GM23338 (cell line): Measurements from ENCODE around the gene COX6B1. TPM values are rescaled to one million over a fixed set of nuclear protein-coding genes. Genes with fewer than 3 reads are reported as not detected.

ENCODE experiments used
- ATAC-seq: fragments of 200-7000 bp; cut with Tn5 transposase; 3 replicates; pipeline ENCODE4 v1.9.1; 2020
- DNase-seq: peaks from one replicate; pipeline ENCODE4 v3.0.0-alpha.2; 2015; ENCODE audit warnings: low spot score
- H2AFZ ChIP-seq: fragments of 200-600 bp; sonication (generic); 2 replicates; pipeline ENCODE4 v1.8.0; 2016; ENCODE audit warnings: antibody characterized with exemption, mild to moderate bottlenecking, moderate library complexity
- H3F3A ChIP-seq: fragments of 200-600 bp; sonication (generic); replicated peaks from 2 replicates; pipeline ENCODE4 v1.8.0; 2017; ENCODE audit warnings: antibody characterized with exemption, mixed run types, low read depth
- H3K27ac ChIP-seq: fragments of 200-600 bp; sonication (generic); 2 replicates; pipeline ENCODE4 v1.6.1; 2016; ENCODE audit warnings: low read depth
- H3K27me3 ChIP-seq: fragments of 200-600 bp; sonication (generic); 2 replicates; pipeline ENCODE4 v1.8.0; 2016; ENCODE audit warnings: mild to moderate bottlenecking, mixed run types, moderate library complexity; ENCODE audit not compliant: insufficient read depth
- H3K36me3 ChIP-seq: fragments of 200-600 bp; sonication (generic); 2 replicates; pipeline ENCODE4 v1.8.0; 2016; ENCODE audit warnings: mild to moderate bottlenecking; ENCODE audit not compliant: insufficient read depth
- H3K4me1 ChIP-seq: fragments of 200-600 bp; sonication (generic); 2 replicates; pipeline ENCODE4 v1.8.0; 2016; ENCODE audit warnings: mild to moderate bottlenecking, moderate library complexity; ENCODE audit not compliant: insufficient read depth
- H3K4me2 ChIP-seq: fragments of 200-600 bp; sonication (generic); 2 replicates; pipeline ENCODE4 v1.7.1; 2017; ENCODE audit warnings: mixed run types
- H3K4me3 ChIP-seq: fragments of 200-600 bp; sonication (generic); 2 replicates; pipeline ENCODE4 v1.6.1; 2016; ENCODE audit warnings: mixed run types
- H3K79me2 ChIP-seq: fragments of 200-600 bp; sonication (generic); replicated peaks from 2 replicates; pipeline ENCODE4 v1.8.0; 2017; ENCODE audit warnings: mild to moderate bottlenecking; ENCODE audit not compliant: insufficient read depth
- H3K9me2 ChIP-seq: fragments of 200-600 bp; sonication (generic); 2 replicates; pipeline ENCODE4 v1.8.0; 2017; ENCODE audit not compliant: insufficient read depth
- H4K20me1 ChIP-seq: fragments of 200-600 bp; sonication (generic); replicated peaks from 2 replicates; pipeline ENCODE4 v1.8.0; 2017; ENCODE audit warnings: mild to moderate bottlenecking; ENCODE audit not compliant: insufficient read depth
- H3K27ac Mint-ChIP-seq: 2 replicates; pipeline ENCODE4 v1.8.0; 2020; ENCODE audit warnings: inconsistent platforms, mild to moderate bottlenecking, moderate library complexity, mixed read lengths
- H3K27me3 Mint-ChIP-seq: 3 replicates; pipeline ENCODE4 v1.8.0; 2022; ENCODE audit warnings: low read depth, mild to moderate bottlenecking, moderate library complexity, mixed read lengths, inconsistent platforms; ENCODE audit not compliant: insufficient read depth, poor library complexity
- H3K36me3 Mint-ChIP-seq: 3 replicates; pipeline ENCODE4 v1.8.0; 2021; ENCODE audit warnings: low read depth, mild to moderate bottlenecking, inconsistent platforms, moderate library complexity, mixed read lengths
- H3K4me1 Mint-ChIP-seq: 3 replicates; pipeline ENCODE4 v1.8.0; 2020; ENCODE audit warnings: mild to moderate bottlenecking, inconsistent platforms, mixed read lengths
- H3K4me3 Mint-ChIP-seq: 3 replicates; pipeline ENCODE4 v1.8.0; 2021; ENCODE audit warnings: moderate library complexity, mild to moderate bottlenecking, inconsistent platforms, mixed read lengths
- H3K9me3 Mint-ChIP-seq: 3 replicates; pipeline ENCODE4 v1.8.0; 2020; ENCODE audit warnings: moderate library complexity, mild to moderate bottlenecking, inconsistent platforms, mixed read lengths
- ETS1 ChIP-seq: IDR thresholded peaks from 2 replicates; pipeline ENCODE4 v1.6.1; 2016; ENCODE audit warnings: antibody characterized with exemption
- NANOG ChIP-seq: IDR thresholded peaks from 2 replicates; pipeline ENCODE4 v1.6.1; 2016; ENCODE audit warnings: antibody characterized with exemption, borderline replicate concordance
- POLR2AphosphoS5 ChIP-seq: IDR thresholded peaks from 2 replicates; pipeline ENCODE4 v1.6.1; 2016; ENCODE audit warnings: antibody characterized with exemption, low read depth
- polyA plus RNA-seq: library from polyadenylated mRNA; unstranded; fragments of >200 nt; fragmentation: Nextera tagmentation; extraction: Ambion mirVana; gene quantifications from 2 replicates; pipeline ENCODE4 v1.2.1, GENCODE V29; 2016
- total RNA-seq: library from RNA; depleted of rRNA; stranded (reverse); fragments of >200 nt; shearing (Covaris generic); gene quantifications from 2 replicates; pipeline ENCODE4 v1.2.3, GENCODE V29; 2014
- TF ChIP-seq, protein P1 (sequence below): fragments of 250-450 bp; sonication (Bioruptor Pico); IDR thresholded peaks from 2 replicates; pipeline ENCODE4 v1.5.0; 2020; ENCODE audit warnings: mild to moderate bottlenecking, moderate library complexity
- TF ChIP-seq, protein P2 (sequence below), 2 experiments: fragments of 200-600 bp in 1 of 2; sonication (generic) in 1 of 2; conservative IDR thresholded peaks; 2 replicates each; pipeline versions ENCODE4 v1.5.1 to v1.6.1; 2016 to 2017; ENCODE audit warnings: antibody characterized with exemption in 2 of 2, low read depth in 2 of 2, mild to moderate bottlenecking in 2 of 2, moderate library complexity in 1 of 2

The COX6B1 gene
- total and polyA plus RNA-seq, 2 experiments from 2014 or later: 564 to 1,532 TPM

DNA sequence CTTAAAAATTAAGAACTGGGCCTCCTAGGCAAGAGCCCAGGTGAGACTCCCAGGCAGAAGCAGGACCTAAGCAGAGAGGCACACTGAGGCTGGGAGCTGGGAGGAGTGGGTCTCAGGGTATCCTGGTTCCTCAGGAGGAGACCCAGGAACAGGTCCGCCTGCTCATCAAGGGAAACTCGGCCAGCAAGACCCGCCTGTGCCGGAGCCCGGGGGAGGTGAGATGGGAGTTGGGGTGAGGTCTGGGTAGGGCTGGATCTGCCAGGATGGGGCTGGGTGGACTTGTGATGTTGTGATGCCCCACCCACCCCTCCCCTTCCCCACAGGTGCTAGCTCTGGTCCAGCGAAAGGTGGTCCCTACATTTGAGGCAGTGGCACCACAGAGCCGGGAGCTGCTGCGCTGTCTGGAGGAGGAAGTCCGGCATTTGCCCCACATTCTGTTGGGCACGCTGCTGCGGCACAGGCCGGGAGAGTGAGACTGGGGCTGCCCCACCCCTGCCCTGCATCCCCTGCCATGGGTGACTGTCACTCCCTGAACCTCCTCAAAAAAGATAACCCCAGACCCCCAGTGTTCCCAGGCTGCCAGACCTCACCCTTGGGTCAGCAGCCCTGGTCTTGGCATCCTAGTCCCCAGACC is 28.7 kb upstream of the COX6B1 start (continued):
- TF ChIP-seq, protein P1, sequence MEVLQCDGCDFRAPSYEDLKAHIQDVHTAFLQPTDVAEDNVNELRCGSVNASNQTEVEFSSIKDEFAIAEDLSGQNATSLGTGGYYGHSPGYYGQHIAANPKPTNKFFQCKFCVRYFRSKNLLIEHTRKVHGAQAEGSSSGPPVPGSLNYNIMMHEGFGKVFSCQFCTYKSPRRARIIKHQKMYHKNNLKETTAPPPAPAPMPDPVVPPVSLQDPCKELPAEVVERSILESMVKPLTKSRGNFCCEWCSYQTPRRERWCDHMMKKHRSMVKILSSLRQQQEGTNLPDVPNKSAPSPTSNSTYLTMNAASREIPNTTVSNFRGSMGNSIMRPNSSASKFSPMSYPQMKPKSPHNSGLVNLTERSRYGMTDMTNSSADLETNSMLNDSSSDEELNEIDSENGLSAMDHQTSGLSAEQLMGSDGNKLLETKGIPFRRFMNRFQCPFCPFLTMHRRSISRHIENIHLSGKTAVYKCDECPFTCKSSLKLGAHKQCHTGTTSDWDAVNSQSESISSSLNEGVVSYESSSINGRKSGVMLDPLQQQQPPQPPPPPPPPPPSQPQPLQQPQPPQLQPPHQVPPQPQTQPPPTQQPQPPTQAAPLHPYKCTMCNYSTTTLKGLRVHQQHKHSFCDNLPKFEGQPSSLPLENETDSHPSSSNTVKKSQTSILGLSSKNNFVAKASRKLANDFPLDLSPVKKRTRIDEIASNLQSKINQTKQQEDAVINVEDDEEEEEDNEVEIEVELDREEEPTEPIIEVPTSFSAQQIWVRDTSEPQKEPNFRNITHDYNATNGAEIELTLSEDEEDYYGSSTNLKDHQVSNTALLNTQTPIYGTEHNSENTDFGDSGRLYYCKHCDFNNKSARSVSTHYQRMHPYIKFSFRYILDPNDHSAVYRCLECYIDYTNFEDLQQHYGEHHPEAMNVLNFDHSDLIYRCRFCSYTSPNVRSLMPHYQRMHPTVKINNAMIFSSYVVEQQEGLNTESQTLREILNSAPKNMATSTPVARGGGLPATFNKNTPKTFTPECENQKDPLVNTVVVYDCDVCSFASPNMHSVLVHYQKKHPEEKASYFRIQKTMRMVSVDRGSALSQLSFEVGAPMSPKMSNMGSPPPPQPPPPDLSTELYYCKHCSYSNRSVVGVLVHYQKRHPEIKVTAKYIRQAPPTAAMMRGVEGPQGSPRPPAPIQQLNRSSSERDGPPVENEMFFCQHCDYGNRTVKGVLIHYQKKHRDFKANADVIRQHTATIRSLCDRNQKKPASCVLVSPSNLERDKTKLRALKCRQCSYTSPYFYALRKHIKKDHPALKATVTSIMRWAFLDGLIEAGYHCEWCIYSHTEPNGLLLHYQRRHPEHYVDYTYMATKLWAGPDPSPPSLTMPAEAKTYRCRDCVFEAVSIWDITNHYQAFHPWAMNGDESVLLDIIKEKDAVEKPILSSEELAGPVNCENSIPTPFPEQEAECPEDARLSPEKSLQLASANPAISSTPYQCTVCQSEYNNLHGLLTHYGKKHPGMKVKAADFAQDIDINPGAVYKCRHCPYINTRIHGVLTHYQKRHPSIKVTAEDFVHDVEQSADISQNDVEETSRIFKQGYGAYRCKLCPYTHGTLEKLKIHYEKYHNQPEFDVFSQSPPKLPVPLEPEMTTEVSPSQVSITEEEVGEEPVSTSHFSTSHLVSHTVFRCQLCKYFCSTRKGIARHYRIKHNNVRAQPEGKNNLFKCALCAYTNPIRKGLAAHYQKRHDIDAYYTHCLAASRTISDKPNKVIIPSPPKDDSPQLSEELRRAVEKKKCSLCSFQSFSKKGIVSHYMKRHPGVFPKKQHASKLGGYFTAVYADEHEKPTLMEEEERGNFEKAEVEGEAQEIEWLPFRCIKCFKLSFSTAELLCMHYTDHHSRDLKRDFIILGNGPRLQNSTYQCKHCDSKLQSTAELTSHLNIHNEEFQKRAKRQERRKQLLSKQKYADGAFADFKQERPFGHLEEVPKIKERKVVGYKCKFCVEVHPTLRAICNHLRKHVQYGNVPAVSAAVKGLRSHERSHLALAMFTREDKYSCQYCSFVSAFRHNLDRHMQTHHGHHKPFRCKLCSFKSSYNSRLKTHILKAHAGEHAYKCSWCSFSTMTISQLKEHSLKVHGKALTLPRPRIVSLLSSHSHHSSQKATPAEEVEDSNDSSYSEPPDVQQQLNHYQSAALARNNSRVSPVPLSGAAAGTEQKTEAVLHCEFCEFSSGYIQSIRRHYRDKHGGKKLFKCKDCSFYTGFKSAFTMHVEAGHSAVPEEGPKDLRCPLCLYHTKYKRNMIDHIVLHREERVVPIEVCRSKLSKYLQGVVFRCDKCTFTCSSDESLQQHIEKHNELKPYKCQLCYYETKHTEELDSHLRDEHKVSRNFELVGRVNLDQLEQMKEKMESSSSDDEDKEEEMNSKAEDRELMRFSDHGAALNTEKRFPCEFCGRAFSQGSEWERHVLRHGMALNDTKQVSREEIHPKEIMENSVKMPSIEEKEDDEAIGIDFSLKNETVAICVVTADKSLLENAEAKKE (CRISPR knock-in tag): no peak
- no peak for TF ChIP-seq ETS1

GRCh38 chr19:35620001-35620400 is 28.1 kb upstream of the COX6B1 start:
- Histone ChIP-seq H3K4me2 (no peak overlapping the region), H3K27ac (no peak overlapping the region), H3K27me3 (no peaks in the 10 kb centered on the region), H3F3A (no peaks in the 10 kb centered on the region), H4K20me1 (no peaks in the 10 kb centered on the region), H3K9me2 (no peaks in the 10 kb centered on the region), H3K79me2 (no peaks in the 10 kb centered on the region), H2AFZ (no peak overlapping the region), H3K4me1 (no peaks in the 10 kb centered on the region), H3K4me3 (no peak overlapping the region), H3K36me3 (no peaks in the 10 kb centered on the region)
- Mint-ChIP-seq H3K27me3 (peaks cover 9% of the 10 kb centered on the region), H3K9me3 (no peaks in the 10 kb centered on the region), H3K36me3 (peaks cover 26% of the 10 kb centered on the region), H3K4me3 (no peak overlapping the region), H3K27ac (no peak overlapping the region), H3K4me1 (no peaks in the 10 kb centered on the region)
- ATAC-seq (no peak), DNase-seq (no peak)
- TF ChIP-seq NANOG (no peak), POLR2AphosphoS5 (no peak)
- TF ChIP-seq, protein P2, sequence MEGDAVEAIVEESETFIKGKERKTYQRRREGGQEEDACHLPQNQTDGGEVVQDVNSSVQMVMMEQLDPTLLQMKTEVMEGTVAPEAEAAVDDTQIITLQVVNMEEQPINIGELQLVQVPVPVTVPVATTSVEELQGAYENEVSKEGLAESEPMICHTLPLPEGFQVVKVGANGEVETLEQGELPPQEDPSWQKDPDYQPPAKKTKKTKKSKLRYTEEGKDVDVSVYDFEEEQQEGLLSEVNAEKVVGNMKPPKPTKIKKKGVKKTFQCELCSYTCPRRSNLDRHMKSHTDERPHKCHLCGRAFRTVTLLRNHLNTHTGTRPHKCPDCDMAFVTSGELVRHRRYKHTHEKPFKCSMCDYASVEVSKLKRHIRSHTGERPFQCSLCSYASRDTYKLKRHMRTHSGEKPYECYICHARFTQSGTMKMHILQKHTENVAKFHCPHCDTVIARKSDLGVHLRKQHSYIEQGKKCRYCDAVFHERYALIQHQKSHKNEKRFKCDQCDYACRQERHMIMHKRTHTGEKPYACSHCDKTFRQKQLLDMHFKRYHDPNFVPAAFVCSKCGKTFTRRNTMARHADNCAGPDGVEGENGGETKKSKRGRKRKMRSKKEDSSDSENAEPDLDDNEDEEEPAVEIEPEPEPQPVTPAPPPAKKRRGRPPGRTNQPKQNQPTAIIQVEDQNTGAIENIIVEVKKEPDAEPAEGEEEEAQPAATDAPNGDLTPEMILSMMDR (conservative IDR thresholded peaks at IDR 0.05; ENCODE audit: low read depth in 2 of 2): no peak
- TF ChIP-seq, protein P1 (CRISPR knock-in tag): no peak
